ENCODE measurements around the gene TSGA10.

DNA sequence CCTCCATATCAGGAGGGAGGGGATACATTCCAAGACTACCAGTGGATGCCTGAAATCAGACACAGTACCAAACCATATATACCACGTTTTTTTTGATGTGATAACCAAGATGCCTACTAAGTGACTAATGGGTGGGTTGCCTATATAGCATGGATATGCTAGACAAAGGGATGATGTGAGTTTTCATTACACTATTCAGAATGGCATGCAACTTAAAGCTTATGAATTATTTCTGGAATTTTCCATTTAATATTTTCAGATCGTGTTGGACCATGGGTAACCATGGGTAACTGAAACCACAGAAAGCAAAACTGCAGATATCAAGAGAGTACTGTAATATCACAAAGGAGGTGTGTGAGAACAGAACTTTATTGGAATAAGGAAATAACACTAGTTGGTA, 179.1 kb downstream of the TSGA10 start:
- TF ChIP-seq, protein P1, sequence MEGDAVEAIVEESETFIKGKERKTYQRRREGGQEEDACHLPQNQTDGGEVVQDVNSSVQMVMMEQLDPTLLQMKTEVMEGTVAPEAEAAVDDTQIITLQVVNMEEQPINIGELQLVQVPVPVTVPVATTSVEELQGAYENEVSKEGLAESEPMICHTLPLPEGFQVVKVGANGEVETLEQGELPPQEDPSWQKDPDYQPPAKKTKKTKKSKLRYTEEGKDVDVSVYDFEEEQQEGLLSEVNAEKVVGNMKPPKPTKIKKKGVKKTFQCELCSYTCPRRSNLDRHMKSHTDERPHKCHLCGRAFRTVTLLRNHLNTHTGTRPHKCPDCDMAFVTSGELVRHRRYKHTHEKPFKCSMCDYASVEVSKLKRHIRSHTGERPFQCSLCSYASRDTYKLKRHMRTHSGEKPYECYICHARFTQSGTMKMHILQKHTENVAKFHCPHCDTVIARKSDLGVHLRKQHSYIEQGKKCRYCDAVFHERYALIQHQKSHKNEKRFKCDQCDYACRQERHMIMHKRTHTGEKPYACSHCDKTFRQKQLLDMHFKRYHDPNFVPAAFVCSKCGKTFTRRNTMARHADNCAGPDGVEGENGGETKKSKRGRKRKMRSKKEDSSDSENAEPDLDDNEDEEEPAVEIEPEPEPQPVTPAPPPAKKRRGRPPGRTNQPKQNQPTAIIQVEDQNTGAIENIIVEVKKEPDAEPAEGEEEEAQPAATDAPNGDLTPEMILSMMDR (IDR thresholded peaks at IDR 0.05 in 2 of 3, conservative IDR thresholded peaks at IDR 0.05 in 1 of 3; ENCODE audit: borderline replicate concordance in 1 of 3, insufficient read depth in 1 of 3, low read depth in 2 of 3, low read length in 2 of 3): no peak
- TF ChIP-seq EZH2 (IDR thresholded peaks at IDR 0.05): no peak
- no peak for TF ChIP-seq POLR2A (IDR thresholded peaks at IDR 0.05; ENCODE audit: borderline replicate concordance, extremely low read depth, insufficient read depth, insufficient read length)
- no peak for TF ChIP-seq TCF7L2 (IDR thresholded peaks at IDR 0.05; ENCODE audit: borderline replicate concordance, extremely low read depth, insufficient read depth, insufficient read length)
- TF ChIP-seq EZH2phosphoT487 (IDR thresholded peaks at IDR 0.05; ENCODE audit: borderline replicate concordance): no peak
- no peak for TF ChIP-seq CEBPB (IDR thresholded peaks at IDR 0.05; ENCODE audit: low read depth)
- no peak for TF ChIP-seq JUND (IDR thresholded peaks at IDR 0.05)
- TF ChIP-seq SP1 (IDR thresholded peaks at IDR 0.05; ENCODE audit: low read depth): no peak
- no peak for TF ChIP-seq POLR2AphosphoS5 (IDR thresholded peaks at IDR 0.05; ENCODE audit: low read depth, low read length)
- no peak for TF ChIP-seq RAD21 (IDR thresholded peaks at IDR 0.05; ENCODE audit: low read depth)
- no peak for TF ChIP-seq SIN3A (IDR thresholded peaks at IDR 0.05; ENCODE audit: low read depth)

All from HCT116 (cell line).